Keratinocyte (primary cell): ENCODE measurements around the gene SLC37A3. TPM values are rescaled to one million over a fixed set of nuclear protein-coding genes. Genes with fewer than 3 reads are reported as not detected.
"Not testable (repeated sequence)": the region's sequence is repeated elsewhere in the genome, so short reads cannot be mapped to it uniquely, and the experiment has no call there.

ENCODE experiments used
- DNase-seq: peaks from one replicate; pipeline ENCODE4 v3.0.0-alpha.2; 2011; ENCODE audit warnings: low read depth, missing footprints, low spot score
- FAIRE-seq: peaks from 2 replicates; lab custom pipeline; 2011; peaks lifted over from hg19 to GRCh38; lab: Jason Lieb, UNC
- H2AFZ ChIP-seq: 2 replicates; pipeline ENCODE4 v1.6.0; 2012; ENCODE audit warnings: low read length, control low read depth, inconsistent platforms; ENCODE audit not compliant: control insufficient read depth
- H3K27ac ChIP-seq: 2 replicates; pipeline ENCODE4 v1.5.1; 2011; ENCODE audit warnings: low read length; ENCODE audit not compliant: control insufficient read depth, insufficient read depth
- H3K27me3 ChIP-seq: 3 replicates; pipeline ENCODE4 v1.6.0; 2011; ENCODE audit warnings: low read length; ENCODE audit not compliant: control insufficient read depth, insufficient read depth; ENCODE audit errors: extremely low read depth
- H3K36me3 ChIP-seq, 2 experiments: 2 replicates in 1 of 2; 3 replicates in 1 of 2; pipeline ENCODE4 v1.5.1; 2011; ENCODE audit warnings: low read length in 2 of 2, mild to moderate bottlenecking in 1 of 2; ENCODE audit not compliant: control insufficient read depth in 2 of 2, insufficient read depth in 2 of 2; ENCODE audit errors: extremely low read depth in 1 of 2
- H3K4me1 ChIP-seq: 3 replicates; pipeline ENCODE4 v1.5.1; 2011; ENCODE audit warnings: low read length; ENCODE audit not compliant: control insufficient read depth, insufficient read depth; ENCODE audit errors: extremely low read depth
- H3K4me2 ChIP-seq: 3 replicates; pipeline ENCODE4 v1.6.0; 2011; ENCODE audit warnings: low read depth, low read length; ENCODE audit not compliant: control insufficient read depth, insufficient read depth; ENCODE audit errors: extremely low read depth
- H3K4me3 ChIP-seq, 3 experiments: fragments of 200-600 bp in 1 of 3; sonication (generic) in 1 of 3; 2 replicates in 2 of 3; 3 replicates in 1 of 3; pipeline ENCODE4 v1.5.1; 2011 to 2016; ENCODE audit warnings: low read length in 3 of 3, mild to moderate bottlenecking in 3 of 3, control low read depth in 2 of 3, inconsistent platforms in 1 of 3, low read depth in 1 of 3, mixed read lengths in 1 of 3, mixed run types in 1 of 3, moderate library complexity in 1 of 3; ENCODE audit not compliant: control insufficient read depth in 2 of 3, insufficient read depth in 2 of 3; ENCODE audit errors: extremely low read depth in 1 of 3
- H3K79me2 ChIP-seq: 2 replicates; pipeline ENCODE4 v1.6.0; 2012; ENCODE audit warnings: low read length; ENCODE audit not compliant: control insufficient read depth, insufficient read depth
- H3K9ac ChIP-seq: 3 replicates; pipeline ENCODE4 v1.6.0; 2011; ENCODE audit warnings: low read length; ENCODE audit not compliant: control insufficient read depth, insufficient read depth; ENCODE audit errors: extremely low read depth
- H3K9me1 ChIP-seq: 3 replicates; pipeline ENCODE4 v1.6.0; 2011; ENCODE audit warnings: low read length; ENCODE audit not compliant: control insufficient read depth, insufficient read depth; ENCODE audit errors: extremely low read depth
- H3K9me3 ChIP-seq: 2 replicates; pipeline ENCODE4 v1.5.1; 2012; ENCODE audit warnings: low read depth, low read length; ENCODE audit not compliant: control insufficient read depth
- H4K20me1 ChIP-seq: 3 replicates; pipeline ENCODE4 v1.6.0; 2011; ENCODE audit warnings: low read length; ENCODE audit not compliant: control insufficient read depth, insufficient read depth; ENCODE audit errors: extremely low read depth
- EZH2 ChIP-seq: IDR thresholded peaks from one replicate; pipeline ENCODE4 v1.6.1; 2012; ENCODE audit warnings: inconsistent platforms, mild to moderate bottlenecking, low read length, moderate library complexity
- dilution Hi-C: fragments of 300-500 bp; cut with MboI; formaldehyde crosslinking; loops from one replicate; pipeline ENCODE4 v1.7.0; 2020; ENCODE audit warnings: low sequenced_read_pairs; ENCODE audit not compliant: extremely low pct_ligation_motif_present
- polyA plus RNA-seq, 5 experiments: library from polyadenylated mRNA; depleted of rRNA in 3 of 5; stranded (reverse) in 3 of 5; stranded (forward) in 1 of 5; unstranded in 1 of 5; fragments of >200 nt; gene quantifications; 1 replicate in 1 of 5; 2 replicates in 3 of 5; 3 replicates in 1 of 5; pipeline versions ENCODE4 v1.2.1 to v1.2.3, GENCODE V29; 2011 to 2012; ENCODE audit warnings: missing spikeins in 2 of 5, low read depth in 1 of 5, low replicate concordance in 1 of 5
- TF ChIP-seq, protein P1 (sequence below), 3 experiments: IDR thresholded peaks in 1 of 3; conservative IDR thresholded peaks in 1 of 3; optimal IDR thresholded peaks in 1 of 3; 2 replicates in 2 of 3; 3 replicates in 1 of 3; pipeline versions ENCODE3 to v1.5.1; 2011; ENCODE audit warnings: low read length in 3 of 3, mild to moderate bottlenecking in 3 of 3, moderate library complexity in 2 of 3, control low read depth in 1 of 3, inconsistent platforms in 1 of 3; ENCODE audit not compliant: insufficient read depth in 2 of 3; ENCODE audit errors: extremely low read depth in 1 of 3

SLC37A3 gene
- polyA plus RNA-seq, 1 donor (not counting 4 experiments of a cell fraction or from before 2014, with no cell fraction given): 51.4 TPM

- FAIRE-seq (no peak), DNase-seq (no peak)
- no peaks in the 10 kb centered on the region for H3K36me3 ChIP-seq
- H3K9me1 ChIP-seq: no peaks in the 10 kb centered on the region
- H3K27ac ChIP-seq: no peak overlapping the region
- H3K9ac ChIP-seq: no peak overlapping the region
- H2AFZ ChIP-seq: no peak overlapping the region
- no peak overlapping the region for H3K4me2 ChIP-seq
- dilution Hi-C loops: no loop called here
- H3K27me3 ChIP-seq: peaks cover 4% of the 10 kb centered on the region
- no peak overlapping the region for H3K4me3 ChIP-seq
- TF ChIP-seq EZH2: no peak
- TF ChIP-seq, protein P1, sequence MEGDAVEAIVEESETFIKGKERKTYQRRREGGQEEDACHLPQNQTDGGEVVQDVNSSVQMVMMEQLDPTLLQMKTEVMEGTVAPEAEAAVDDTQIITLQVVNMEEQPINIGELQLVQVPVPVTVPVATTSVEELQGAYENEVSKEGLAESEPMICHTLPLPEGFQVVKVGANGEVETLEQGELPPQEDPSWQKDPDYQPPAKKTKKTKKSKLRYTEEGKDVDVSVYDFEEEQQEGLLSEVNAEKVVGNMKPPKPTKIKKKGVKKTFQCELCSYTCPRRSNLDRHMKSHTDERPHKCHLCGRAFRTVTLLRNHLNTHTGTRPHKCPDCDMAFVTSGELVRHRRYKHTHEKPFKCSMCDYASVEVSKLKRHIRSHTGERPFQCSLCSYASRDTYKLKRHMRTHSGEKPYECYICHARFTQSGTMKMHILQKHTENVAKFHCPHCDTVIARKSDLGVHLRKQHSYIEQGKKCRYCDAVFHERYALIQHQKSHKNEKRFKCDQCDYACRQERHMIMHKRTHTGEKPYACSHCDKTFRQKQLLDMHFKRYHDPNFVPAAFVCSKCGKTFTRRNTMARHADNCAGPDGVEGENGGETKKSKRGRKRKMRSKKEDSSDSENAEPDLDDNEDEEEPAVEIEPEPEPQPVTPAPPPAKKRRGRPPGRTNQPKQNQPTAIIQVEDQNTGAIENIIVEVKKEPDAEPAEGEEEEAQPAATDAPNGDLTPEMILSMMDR (optimal IDR thresholded peaks at IDR 0.05 in 1 of 3, IDR thresholded peaks at IDR 0.05 in 1 of 3, conservative IDR thresholded peaks at IDR 0.05 in 1 of 3; ENCODE audit: extremely low read depth in 1 of 3, insufficient read depth in 2 of 3, low read length in 3 of 3): no peak
- no peaks in the 10 kb centered on the region for H3K9me3 ChIP-seq
- H3K79me2 ChIP-seq: no peaks in the 10 kb centered on the region
- H3K4me1 ChIP-seq: no peaks in the 10 kb centered on the region
- no peaks in the 10 kb centered on the region for H4K20me1 ChIP-seq
These were observed 20.3 kb upstream of the SLC37A3 start for GRCh38 chr7:140418653-140419052.

DNA sequence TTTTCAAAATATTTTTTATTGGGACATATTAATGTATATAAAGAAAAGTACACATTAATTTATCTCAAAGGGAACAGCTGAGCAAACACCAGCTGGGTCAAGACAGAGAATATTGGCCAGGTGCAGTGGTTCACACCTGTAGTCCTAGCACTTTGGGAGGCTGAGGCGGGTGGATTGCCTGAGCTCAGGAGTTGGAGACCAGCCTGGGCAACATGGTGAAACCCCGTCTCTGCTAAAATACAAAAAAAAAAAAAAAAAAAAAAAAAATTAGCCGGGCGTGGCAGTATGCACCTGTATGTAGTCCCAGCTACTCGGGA is 19.8 kb upstream of the SLC37A3 start:
- H2AFZ ChIP-seq, H3K9ac ChIP-seq, H4K20me1 ChIP-seq, H3K9me1 ChIP-seq, FAIRE-seq, H3K4me2 ChIP-seq, dilution Hi-C loops, H3K27ac ChIP-seq, H3K9me3 ChIP-seq, H3K79me2 ChIP-seq, H3K36me3 ChIP-seq, H3K4me3 ChIP-seq, DNase-seq, H3K4me1 ChIP-seq, H3K27me3 ChIP-seq: not testable (repeated sequence)

- no peaks in the 10 kb centered on the region for H3K4me1 ChIP-seq
- FAIRE-seq (no peak), DNase-seq (no peak)
- H3K79me2 ChIP-seq: no peaks in the 10 kb centered on the region
- no peak overlapping the region for H3K9ac ChIP-seq
- no peaks in the 10 kb centered on the region for H3K9me1 ChIP-seq
- no peaks in the 10 kb centered on the region for H3K36me3 ChIP-seq
- H3K27me3 ChIP-seq: peaks cover 4% of the 10 kb centered on the region
- H2AFZ ChIP-seq: no peak overlapping the region
- H3K27ac ChIP-seq: no peak overlapping the region
- no peak overlapping the region for H3K4me2 ChIP-seq
- no peaks in the 10 kb centered on the region for H3K9me3 ChIP-seq
- H3K4me3 ChIP-seq: no peak overlapping the region
- dilution Hi-C loops: no loop called here
- no peak for TF ChIP-seq EZH2
- TF ChIP-seq, protein P1 (optimal IDR thresholded peaks at IDR 0.05 in 1 of 3, IDR thresholded peaks at IDR 0.05 in 1 of 3, conservative IDR thresholded peaks at IDR 0.05 in 1 of 3; ENCODE audit: extremely low read depth in 1 of 3, insufficient read depth in 2 of 3, low read length in 3 of 3): no peak
- H4K20me1 ChIP-seq: no peaks in the 10 kb centered on the region
These were observed 19.3 kb upstream of the SLC37A3 start for GRCh38 chr7:140417456-140418155.
